GM12878 (cell line): Measurements from ENCODE around the gene BNIP2. TPM values are rescaled to one million over a fixed set of nuclear protein-coding genes. Genes with fewer than 3 reads are reported as not detected.
A peak's percentile ranks its signal among the peaks of the same experiment; 100 is the strongest.

ENCODE experiments used
- BCL3 ChIP-seq: IDR thresholded peaks from 2 replicates; pipeline ENCODE4 v1.6.1; 2011; ENCODE audit warnings: borderline replicate concordance, low read depth, mild to moderate bottlenecking, moderate library complexity, low read length; ENCODE audit not compliant: insufficient read depth, poor library complexity, severe bottlenecking
- BMI1 ChIP-seq: fragments of 450-650 bp; IDR thresholded peaks from 2 replicates; pipeline ENCODE4 v1.6.1; 2016; ENCODE audit warnings: mild to moderate bottlenecking, moderate library complexity, borderline replicate concordance
- BRCA1 ChIP-seq: IDR thresholded peaks from 2 replicates; pipeline ENCODE4 v1.6.1; 2011; ENCODE audit warnings: low read depth, low read length, improper control_type of control experiment
- CEBPZ ChIP-seq: fragments of 150-350 bp; IDR thresholded peaks from 2 replicates; pipeline ENCODE4 v1.6.1; 2016; ENCODE audit warnings: low read depth, low read length
- CHD1 ChIP-seq: IDR thresholded peaks from 2 replicates; pipeline ENCODE4 v1.6.1; 2012; ENCODE audit warnings: low read depth, low read length, improper control_type of control experiment
- CREM ChIP-seq: IDR thresholded peaks from 2 replicates; pipeline ENCODE4 v1.6.1; 2014; ENCODE audit warnings: antibody characterized with exemption, low read depth
- CTCF ChIP-seq, 3 experiments: IDR thresholded peaks in 2 of 3; conservative IDR thresholded peaks in 1 of 3; 2 replicates each; pipeline ENCODE4 v1.5.1; 2011; ENCODE audit warnings: low read depth in 3 of 3, low read length in 3 of 3, mild to moderate bottlenecking in 3 of 3, control low read depth in 2 of 3, moderate library complexity in 2 of 3, inconsistent platforms in 1 of 3, mixed read lengths in 1 of 3; ENCODE audit not compliant: control insufficient read depth in 2 of 3, insufficient read depth in 1 of 3; ENCODE audit errors: extremely low read depth in 1 of 3
- GABPA ChIP-seq: IDR thresholded peaks from 2 replicates; pipeline ENCODE4 v1.6.1; 2014; ENCODE audit warnings: antibody characterized with exemption, low read depth, mild to moderate bottlenecking, inconsistent platforms
- HDAC2 ChIP-seq: fragments of 200-600 bp; sonication (generic); IDR thresholded peaks from 2 replicates; pipeline ENCODE4 v1.6.1; 2017
- MTA2 ChIP-seq: fragments of 450-650 bp; IDR thresholded peaks from 2 replicates; pipeline ENCODE4 v1.6.1; 2016; ENCODE audit warnings: low read depth, mild to moderate bottlenecking, moderate library complexity
- NKRF ChIP-seq: fragments of 450-650 bp; conservative IDR thresholded peaks from 2 replicates; pipeline ENCODE4 v1.6.1; 2017; ENCODE audit warnings: mild to moderate bottlenecking, moderate library complexity
- SUZ12 ChIP-seq: fragments of 200-600 bp; sonication (generic); IDR thresholded peaks from one replicate; pipeline ENCODE4 v1.6.1; 2018; ENCODE audit warnings: antibody characterized with exemption, mild to moderate bottlenecking; ENCODE audit not compliant: unreplicated experiment
- TAF1 ChIP-seq: IDR thresholded peaks from 2 replicates; pipeline ENCODE4 v1.6.1; 2011; ENCODE audit warnings: mild to moderate bottlenecking, low read depth, low read length, borderline replicate concordance
- TARDBP ChIP-seq: IDR thresholded peaks from 2 replicates; pipeline ENCODE4 v1.6.1; 2016; ENCODE audit warnings: borderline replicate concordance
- YY1 ChIP-seq: IDR thresholded peaks from 2 replicates; pipeline ENCODE4 v1.6.1; 2011; ENCODE audit warnings: low read depth, mild to moderate bottlenecking, low read length
- ZNF687 ChIP-seq: fragments of 450-650 bp; IDR thresholded peaks from 2 replicates; pipeline ENCODE4 v1.6.1; 2017; ENCODE audit warnings: mild to moderate bottlenecking, moderate library complexity
- polyA plus RNA-seq, 11 experiments: library from polyadenylated mRNA; depleted of rRNA in 4 of 11; unstranded in 6 of 11; stranded (reverse) in 5 of 11; fragments of >200 nt; fragmentation: Nextera tagmentation in 4 of 11; fragmentation: Illumina TruSeq in 1 of 11; extraction: Ambion mirVana in 4 of 11; extraction: Trizol in 1 of 11; gene quantifications; 1 replicate in 1 of 11; 2 replicates in 10 of 11; pipeline versions ENCODE4 v1.2.1 to v1.2.3, GENCODE V29; 2011 to 2016; ENCODE audit warnings: inconsistent platforms in 2 of 11, missing spikeins in 2 of 11, low read depth in 1 of 11
- total RNA-seq, 4 experiments: library from RNA; depleted of rRNA in 3 of 4; stranded (reverse); fragments of >200 nt in 3 of 4; fragmentation: Illumina TruSeq in 1 of 4; extraction: Trizol in 1 of 4; gene quantifications; 2 replicates each; pipeline versions ENCODE4 v1.2.1 to v1.2.3, GENCODE V29; 2013 to 2021

The BNIP2 gene
- total and polyA plus RNA-seq, 10 of the 15 experiments (the other 5 are each of a cell fraction or from before 2014, with no cell fraction given) = 29.9 to 122 (median 67.7) TPM

GRCh38 chr15:59688782-59689625 lies at the start of gene BNIP2 (continued):
- peak; percentile 76 for TF ChIP-seq ZNF687
- no peak for TF ChIP-seq HDAC2
- TF ChIP-seq YY1 = no peak
- no peak for TF ChIP-seq BCL3
- TF ChIP-seq BRCA1 = no peak
- peak; percentile 23; the same call in 1 of the 2 replicates for TF ChIP-seq MTA2
- peak; percentile 74 for TF ChIP-seq NKRF
- TF ChIP-seq GABPA = peak; percentile 95
- no peak for TF ChIP-seq TARDBP
- peak; percentile 40 for TF ChIP-seq TAF1
- TF ChIP-seq CHD1 = 0 out of 2 replicates have a peak, but pooled peaks have one; percentile 60
- peak; percentile 74; the same call in 1 of the 2 replicates for TF ChIP-seq CREM
- no peak for TF ChIP-seq CEBPZ
- TF ChIP-seq SUZ12 = no peak
- no peak for TF ChIP-seq CTCF (IDR thresholded peaks at IDR 0.05 in 2 of 3, conservative IDR thresholded peaks at IDR 0.05 in 1 of 3; ENCODE audit: control insufficient read depth in 2 of 3, extremely low read depth in 1 of 3, insufficient read depth in 1 of 3, low read depth in 3 of 3, low read length in 3 of 3)
- TF ChIP-seq BMI1 = no peak
